Globus pallidus (tissue), 1 donor: ENCODE data around the gene FLVCR2.

Experiments
- DNase-seq: peaks from one replicate; pipeline ENCODE4 v3.0.0-alpha.2; 2015; ENCODE audit warnings: low spot score

The FLVCR2 gene, protein sequence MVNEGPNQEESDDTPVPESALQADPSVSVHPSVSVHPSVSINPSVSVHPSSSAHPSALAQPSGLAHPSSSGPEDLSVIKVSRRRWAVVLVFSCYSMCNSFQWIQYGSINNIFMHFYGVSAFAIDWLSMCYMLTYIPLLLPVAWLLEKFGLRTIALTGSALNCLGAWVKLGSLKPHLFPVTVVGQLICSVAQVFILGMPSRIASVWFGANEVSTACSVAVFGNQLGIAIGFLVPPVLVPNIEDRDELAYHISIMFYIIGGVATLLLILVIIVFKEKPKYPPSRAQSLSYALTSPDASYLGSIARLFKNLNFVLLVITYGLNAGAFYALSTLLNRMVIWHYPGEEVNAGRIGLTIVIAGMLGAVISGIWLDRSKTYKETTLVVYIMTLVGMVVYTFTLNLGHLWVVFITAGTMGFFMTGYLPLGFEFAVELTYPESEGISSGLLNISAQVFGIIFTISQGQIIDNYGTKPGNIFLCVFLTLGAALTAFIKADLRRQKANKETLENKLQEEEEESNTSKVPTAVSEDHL

DNA sequence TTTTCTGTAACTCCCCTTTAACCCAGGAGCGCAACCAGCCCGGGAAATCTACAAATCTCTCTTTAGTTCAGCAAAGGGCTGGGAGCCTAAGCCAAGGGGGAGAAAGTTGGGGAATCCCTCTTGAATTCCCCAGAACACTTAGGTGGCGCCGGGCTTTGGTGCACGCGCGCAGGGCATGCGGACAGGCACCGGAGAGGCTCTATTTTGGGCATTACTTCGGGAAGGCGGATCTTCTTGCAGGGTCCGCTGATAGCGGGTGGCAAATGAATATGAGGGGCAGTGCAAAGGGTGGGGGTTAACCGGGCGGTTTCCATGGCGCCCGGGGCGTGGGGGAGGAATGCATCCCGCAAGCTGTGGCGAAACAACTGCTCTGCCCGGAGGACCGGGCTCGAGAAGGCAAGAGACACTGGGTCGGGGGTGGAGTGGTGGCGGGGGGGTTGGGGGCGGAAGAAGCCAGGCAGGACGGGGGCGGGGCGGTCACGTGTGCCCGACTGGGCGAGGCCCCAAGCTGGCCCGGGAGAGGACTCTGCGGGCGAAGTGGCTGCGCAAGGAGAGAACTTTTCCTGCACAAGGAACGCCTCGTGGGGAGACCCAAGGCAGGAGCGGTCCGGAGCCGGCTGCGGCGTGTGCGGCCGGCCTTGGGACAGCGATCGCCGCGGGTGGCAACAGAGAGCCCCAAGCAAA, at the start of gene FLVCR2:
FLVCR2 (plus strand) TSS at position 519 of the 684 bp plus-strand sequence. CDS start 353 bp downstream, outside the sequence.
- DNase-seq, result peak; percentile 70

GRCh38 chr14:75531256-75531655, 47.2 kb upstream of the FLVCR2 start:
- no peak for DNase-seq

GRCh38 chr14:75531660-75532317, 46.6 kb upstream of the FLVCR2 start:
- DNase-seq, result no peak

GRCh38 chr14:75533791-75534555, 44.4 kb upstream of the FLVCR2 start:
- no peak for DNase-seq

DNA sequence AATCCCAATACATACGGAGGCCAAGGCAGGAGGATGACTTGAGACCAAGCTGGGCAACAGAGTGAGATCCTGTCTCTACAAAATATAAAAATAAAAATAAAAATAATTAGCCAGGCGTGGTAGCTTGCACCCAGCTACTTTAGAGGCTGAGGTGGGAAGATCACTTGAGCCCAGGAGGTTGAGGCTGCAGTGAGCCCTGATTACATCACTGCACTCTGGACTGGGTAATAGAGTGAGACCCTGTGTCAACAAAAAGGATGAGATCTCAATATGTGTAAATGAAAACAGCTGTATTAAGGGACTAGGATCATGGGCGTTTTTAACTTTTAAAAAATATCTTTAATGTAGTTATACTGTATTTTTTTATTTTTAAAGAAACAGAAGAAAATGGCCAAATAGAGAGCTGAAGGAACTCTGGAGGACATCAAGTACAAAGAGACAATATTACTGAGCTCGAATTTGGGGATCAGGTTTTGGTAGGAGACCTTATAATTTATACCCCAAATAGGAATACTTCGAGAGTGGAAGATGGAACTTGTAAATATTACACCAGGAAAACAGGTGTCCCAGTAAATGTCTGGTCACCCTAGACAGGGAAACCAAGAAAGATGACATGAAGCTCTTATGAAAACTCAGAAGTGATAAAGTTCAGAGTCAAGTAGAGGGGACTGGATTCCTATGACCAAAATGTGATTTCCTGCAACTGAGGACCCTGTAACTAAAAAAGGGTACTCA, 43.1 kb upstream of the FLVCR2 start:
- DNase-seq, result no peak

DNA sequence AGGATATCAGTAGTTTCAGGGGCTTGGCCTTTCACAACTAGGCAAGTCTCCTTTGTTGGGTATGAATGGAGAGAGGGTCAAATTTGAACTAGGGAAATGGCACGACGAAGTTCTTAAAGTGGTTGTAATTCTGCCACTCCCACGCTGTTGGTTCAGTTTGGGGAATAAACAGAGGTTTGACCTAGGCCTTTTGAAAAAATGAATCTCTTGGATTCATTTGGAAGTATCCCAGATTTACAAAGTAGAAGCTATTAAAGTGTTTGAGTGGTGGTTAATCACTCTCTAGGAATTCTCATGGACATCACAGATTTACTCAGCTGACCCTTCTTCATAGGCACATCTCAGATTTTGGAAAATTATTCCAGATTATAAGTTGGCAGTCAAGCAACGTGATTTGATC, 41.3 kb upstream of the FLVCR2 start:
- DNase-seq, result no peak

DNA sequence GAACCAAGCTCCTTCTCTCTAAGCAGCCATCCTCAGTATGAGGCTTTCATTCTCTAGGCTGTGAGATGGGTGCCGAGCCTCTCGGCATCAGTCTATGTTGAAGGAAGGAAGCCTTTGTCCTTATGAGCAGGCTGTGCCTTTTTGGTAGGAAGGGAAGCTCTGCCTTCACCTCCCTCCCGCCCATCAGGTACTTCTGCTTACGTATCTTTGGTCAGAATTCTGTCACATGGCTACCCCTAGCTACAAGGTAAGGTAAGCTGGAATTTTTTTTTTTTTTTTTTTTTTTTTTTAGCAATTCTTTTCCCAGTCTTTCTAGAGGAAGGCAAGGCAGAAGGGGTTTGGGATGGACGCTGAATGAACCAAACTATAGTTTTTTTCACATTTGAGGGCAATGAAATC, 39.3 kb upstream of the FLVCR2 start:
- DNase-seq, result no peak

- DNase-seq, result no peak
These were observed 38.6 kb upstream of the FLVCR2 start for GRCh38 chr14:75539561-75540478.

GRCh38 chr14:75540479-75540851, 38.0 kb upstream of the FLVCR2 start:
- no peak for DNase-seq

DNA sequence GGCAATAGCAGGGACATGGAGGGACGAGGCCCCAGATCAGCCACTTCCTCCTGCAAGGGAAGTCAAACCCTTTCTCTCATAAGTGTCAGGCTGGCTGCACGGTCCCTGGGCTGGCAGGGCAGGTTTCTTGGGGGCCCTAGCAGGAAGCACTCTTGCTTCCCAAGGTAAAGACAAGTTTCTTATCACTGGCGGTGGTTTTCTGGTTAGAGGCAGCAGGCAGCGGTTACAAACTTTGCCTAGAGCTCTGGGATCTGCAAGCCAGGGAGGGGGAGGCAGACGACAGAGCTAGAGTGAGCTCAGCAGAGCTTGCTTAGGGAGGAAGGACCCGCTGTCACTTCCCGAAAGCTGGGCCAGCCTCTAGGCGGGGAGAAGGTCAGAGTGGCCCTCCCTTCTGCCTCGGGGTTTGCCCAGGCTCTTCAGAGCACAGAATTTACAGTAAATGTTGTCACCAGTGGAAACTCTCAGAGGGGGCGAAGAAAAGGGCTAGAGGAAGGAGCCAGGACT, 35.8 kb upstream of the FLVCR2 start:
- peak; percentile 46 for DNase-seq

DNA sequence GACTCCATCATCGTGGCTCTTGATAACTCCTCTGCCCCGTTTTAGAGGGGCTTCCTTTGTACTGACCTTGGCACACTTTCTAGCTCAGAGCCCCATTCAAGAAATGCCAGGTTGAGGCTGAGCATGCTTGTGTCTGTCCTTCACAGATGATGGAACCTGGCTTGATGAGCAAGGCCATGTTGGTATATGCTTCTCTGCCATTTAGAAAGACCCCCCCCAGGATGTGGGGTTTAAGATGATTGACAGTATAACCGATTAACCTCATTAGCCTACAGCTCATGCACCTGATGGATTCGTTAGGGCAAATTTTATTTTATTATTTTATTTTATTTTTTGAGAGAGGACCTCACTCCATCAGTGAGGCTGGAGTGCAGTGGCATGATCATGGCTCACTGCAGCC, 35.2 kb upstream of the FLVCR2 start:
- DNase-seq, result no peak

GRCh38 chr14:75543786-75544185, 34.6 kb upstream of the FLVCR2 start:
- DNase-seq, result no peak

- DNase-seq, result no peak
These were observed 32.5 kb upstream of the FLVCR2 start for GRCh38 chr14:75545907-75546306.

DNA sequence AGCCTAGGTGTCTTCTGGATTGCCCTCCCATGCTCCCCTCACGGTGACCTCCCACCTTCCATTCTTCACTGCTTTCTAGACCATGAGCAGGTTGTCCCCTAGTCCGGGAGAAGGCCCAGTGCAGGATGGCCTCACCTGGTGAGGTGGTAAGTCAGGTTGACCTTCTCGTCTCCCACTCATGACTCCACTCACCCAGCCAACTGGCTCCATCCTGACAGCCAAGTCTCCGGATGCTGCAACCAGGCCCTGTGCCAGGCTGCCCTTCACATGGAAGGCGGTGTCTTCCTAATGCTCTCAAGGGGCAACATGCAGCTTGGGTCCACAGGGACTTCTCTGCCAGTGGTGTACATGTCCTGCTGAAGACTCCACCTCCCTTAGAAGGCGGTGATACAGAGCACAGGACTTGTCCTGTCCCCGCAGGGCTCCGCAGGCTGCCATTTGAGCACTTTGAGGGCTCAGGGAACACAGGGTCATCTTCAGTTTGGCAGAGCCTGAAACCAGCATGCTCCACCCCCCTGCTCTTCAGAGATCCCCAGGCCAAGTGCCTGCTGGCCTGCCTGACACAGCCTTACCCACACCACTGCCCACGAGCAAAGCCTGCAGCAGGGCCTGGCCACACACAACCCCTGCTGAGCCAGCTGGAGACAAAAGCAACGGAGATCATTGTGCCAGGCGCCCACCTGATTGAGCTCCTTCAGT, 30.7 kb upstream of the FLVCR2 start:
- DNase-seq, result no peak

DNA sequence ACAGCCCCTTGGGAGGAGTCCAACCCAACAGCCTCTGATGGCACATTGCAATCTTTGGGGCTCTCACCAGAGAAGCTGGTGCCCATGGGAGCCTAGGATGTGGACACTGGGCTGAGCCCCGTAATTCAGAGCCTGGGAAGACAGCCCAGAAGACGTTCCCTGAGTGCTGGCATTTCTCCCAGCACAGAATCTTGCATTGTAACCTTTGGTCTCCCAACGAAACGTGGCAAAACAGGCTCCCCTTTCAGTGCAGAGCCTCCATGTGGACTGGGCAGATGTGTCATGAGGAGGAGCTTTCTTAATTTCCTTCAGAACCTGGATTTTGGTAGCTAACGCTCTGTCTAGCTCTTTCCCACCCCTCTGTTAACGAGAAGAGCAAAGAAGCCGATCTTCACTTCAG, 29.9 kb upstream of the FLVCR2 start:
- DNase-seq, result no peak

GRCh38 chr14:75549169-75549568, 29.3 kb upstream of the FLVCR2 start:
- DNase-seq, result no peak

- DNase-seq, result no peak
These were observed 27.4 kb upstream of the FLVCR2 start for GRCh38 chr14:75551021-75551420.

GRCh38 chr14:75553157-75553556, 25.3 kb upstream of the FLVCR2 start:
- no peak for DNase-seq

GRCh38 chr14:75553761-75554364, 24.6 kb upstream of the FLVCR2 start:
- no peak for DNase-seq
